HG02588 (cell line): ENCODE results near the gene FCER1G.
A peak's percentile ranks its signal among the peaks of the same experiment; 100 is the strongest.

ENCODE experiments used
- ATAC-seq: cut with Tn5 transposase; IDR thresholded peaks from one replicate; pipeline ENCODE4 v1.9.1; 2021; ENCODE audit warnings: mild to moderate bottlenecking, moderate library complexity; ENCODE audit not compliant: unreplicated experiment

Gene FCER1G

GRCh38 chr1:161215076-161215475 is at the start of gene FCER1G:
FCER1G (plus strand) TSS chr1:161215295; CDS start chr1:161215322, 27 bp downstream.
- no peak for ATAC-seq

DNA sequence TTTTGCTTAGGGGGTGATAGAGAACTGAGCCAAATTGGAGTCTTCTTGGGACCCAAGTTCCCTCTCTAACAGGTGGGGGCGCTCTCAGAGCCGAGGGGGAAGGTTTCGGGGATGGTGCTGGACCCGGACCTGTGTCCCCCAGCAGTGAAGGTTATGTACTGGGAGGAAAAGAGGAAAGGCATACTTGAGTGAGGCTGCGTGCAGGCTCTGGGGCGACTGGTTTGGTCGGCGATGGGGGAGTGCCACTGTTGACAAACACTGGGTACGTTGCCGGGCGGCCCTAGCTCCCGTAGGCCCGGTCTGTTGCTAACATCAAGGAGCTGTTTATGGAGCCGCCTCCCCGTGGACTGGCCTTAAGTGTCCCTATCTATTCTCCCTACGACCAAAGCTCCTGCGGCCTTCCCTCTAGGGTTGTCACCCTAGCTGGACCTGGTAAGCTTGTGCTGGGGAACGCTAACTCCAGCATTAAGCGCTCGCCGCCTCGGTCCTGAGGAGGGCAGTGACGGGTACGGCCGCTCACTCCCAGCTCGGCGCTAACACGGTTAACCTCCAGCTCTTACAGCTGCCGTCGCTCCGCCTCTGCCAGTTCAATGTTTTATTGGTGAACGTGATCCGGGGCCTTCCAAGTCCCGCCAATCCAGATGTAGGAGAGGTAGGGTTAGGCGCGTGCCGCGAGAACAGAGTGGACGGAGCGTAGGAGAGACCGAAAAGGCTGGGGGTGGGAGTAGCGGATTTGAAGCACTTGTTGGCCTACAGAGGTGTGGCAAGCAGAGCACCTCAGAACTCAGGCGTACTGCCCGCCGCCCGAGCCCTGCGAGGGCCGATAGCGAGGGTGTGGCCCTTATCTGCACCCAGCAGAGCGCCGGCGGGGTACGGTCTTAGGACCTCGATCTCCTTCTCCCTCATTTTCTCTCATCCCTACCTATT is 49.1 kb upstream of the FCER1G start, which contains the start of gene PPOX:
Gene PPOX (plus strand): TSS at position 685 of the 927 bp plus-strand sequence. CDS start 422 bp downstream, outside the sequence.
- ATAC-seq: peak; percentile 92

DNA sequence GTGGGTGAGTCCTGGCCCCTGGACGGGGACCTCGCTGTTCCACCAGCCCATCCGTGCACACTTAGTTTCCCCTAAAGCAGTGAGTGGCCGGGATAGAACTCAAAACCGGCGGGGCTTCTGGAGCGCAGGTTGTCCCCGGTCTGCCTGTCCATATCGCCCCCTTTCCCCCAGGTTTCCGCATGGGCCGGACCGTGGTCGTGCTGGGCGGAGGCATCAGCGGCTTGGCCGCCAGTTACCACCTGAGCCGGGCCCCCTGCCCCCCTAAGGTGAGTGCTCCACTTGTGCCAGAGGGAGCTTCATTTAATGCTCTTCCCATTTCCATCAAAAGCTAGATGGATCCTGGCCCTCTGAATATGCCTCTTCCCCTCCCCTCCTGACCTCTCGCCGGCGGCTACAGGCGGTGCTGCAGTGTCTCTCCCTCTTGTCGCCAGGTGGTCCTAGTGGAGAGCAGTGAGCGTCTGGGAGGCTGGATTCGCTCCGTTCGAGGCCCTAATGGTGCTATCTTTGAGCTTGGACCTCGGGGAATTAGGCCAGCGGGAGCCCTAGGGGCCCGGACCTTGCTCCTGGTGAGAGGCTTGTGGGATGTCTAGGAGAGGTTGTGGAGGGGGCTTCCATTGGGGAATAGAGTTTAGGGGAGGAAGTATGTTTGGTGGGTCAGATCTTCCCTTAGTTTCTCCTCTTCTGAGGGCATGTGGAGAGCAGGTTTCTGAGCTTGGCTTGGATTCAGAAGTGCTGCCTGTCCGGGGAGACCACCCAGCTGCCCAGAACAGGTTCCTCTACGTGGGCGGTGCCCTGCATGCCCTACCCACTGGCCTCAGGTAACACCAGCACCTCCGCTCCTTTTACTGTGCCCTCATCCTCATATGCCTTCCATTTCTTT is 48.2 kb upstream of the FCER1G start:
- no peak for ATAC-seq

- ATAC-seq: no peak
Measured at GRCh38 chr1:161168906-161169305, 46.2 kb upstream of the FCER1G start.

DNA sequence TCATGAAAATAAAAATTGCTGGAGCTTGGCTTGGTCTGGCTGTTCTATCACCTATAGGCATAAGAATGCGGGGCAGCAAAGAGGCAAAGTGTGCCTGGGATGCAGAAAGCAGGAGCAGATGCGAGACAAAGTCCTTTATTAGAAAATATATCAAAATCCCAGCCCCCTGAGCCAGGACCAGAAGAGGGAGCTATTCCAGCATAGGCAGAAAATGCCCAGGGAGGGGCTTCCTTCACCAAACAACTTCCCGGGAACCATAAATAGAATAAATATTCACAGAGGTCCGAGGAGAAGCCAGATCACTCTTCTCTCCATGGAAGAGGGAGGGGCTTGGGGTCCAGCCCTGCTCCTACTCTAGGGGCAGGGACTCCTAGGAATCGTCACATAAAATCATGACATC is 43.9 kb upstream of the FCER1G start:
- no peak for ATAC-seq

DNA sequence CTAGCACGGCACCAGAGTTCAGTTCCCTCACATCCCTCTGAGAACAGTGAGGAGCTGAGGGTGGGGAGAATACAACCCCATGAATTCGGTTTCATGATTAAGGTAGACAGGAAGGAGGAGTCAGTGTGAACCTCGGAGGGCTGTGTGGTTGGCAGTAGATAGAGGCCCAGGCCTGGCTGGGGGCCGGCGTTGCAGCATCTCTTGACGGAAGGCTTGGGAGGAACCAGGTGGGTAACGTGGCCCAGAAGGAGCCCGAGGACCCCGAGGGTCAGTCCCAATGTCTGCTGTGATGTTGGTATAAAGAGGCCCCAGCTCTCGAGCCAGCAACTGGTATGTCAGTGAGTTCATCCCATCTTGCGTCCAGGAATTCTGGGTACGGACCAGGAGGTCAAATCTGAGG is 43.4 kb upstream of the FCER1G start:
- no peak for ATAC-seq

DNA sequence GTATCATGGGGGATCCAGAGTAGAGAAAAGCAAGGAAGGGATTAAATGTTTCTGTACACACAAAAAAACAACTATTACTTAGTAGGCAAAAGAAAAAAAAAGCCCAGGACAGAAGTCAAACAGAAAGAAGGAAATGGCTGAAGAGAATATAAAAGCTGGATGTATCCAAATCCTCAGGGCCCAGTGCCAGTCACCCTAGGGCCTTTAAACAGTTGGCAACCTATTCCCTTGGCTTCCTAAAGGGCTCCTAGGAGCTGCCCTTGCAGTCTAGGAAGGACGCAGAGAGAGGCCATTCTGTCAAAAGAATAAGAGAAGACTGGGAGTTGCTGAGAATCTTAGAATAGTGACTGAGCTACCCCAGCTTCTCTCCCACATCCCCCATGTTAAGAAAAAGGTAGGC is 42.7 kb upstream of the FCER1G start:
- no peak for ATAC-seq

DNA sequence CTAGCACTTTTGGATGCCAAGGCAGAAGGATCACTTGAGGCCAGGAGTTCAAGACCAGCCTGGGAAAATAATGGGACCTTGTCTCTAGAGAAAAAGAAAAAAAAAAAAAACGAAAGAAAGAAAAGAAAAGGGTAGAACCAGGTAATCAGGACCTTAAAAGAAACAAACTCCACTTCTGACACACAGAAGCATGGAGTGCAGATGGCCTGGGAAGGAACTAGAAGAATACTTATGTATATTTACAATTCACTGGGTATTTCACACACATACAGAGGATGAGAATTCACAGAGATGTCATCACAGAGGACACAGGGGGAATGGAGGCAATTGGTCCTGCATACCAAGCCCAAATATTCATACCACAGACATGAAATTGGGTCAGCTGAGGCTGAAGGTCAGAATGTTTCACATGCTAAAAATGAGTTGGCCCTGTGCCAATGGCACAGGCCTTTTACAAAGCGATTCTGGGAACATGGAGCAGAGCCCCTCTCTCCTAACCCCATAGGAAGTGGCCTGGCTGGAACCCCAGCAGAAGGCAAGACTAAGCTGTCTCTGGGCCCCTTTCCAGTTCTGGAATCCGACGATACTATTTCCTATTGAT is 42.2 kb upstream of the FCER1G start:
- no peak for ATAC-seq

GRCh38 chr1:161173711-161174110 is 41.4 kb upstream of the FCER1G start:
- ATAC-seq: no peak

DNA sequence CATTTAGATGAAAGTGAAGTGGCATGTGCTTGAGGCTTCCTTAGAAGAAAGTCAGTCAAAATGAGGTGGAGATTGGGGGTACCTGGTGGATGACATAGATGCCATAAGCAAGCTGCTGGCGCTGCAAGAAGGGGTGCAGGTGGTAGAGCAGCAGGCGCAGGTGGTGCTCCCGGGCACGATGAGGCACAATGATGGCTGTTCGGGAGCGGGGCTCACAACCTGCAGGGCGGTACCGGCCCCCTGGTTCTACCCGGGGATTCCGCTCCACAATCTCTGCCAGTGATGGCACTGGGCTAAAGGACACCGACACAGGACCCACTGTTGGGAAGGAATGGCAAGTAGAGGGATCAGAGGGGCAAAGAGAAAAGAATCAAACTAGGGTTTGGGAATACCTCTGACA is 40.2 kb upstream of the FCER1G start:
- ATAC-seq: no peak

DNA sequence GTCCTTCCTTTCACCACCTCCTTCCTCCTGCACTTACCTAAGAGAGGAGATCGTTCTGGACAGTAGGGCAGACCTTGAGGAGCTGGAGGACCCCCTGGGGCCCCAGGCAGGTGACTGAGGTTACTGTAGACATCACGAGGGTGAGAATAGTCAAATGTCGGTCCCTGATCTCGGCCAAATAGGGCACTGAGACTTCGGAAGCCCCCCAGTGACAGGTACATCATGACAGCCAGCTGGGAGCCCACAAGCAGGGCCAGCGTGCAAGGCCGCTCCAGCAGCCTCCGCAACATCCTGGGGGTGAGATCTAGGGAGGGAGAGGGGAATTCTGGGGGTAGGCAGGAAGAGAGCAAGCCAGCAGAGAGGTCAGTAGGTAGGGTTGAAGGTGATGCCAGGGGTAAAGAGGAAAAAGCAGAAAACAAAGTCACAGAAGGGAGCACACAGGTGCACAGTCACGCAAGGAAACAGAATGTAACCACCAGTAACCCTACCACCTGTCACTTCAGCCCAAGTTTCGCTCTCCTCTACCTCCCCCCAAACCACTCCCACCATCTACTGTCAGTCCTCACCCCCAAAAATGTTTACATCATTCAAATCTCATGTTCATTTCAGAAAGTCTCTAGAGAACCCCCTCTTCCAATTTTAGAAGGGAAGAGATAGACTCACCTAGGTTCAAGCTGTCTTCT is 39.2 kb upstream of the FCER1G start:
- ATAC-seq: no peak

- no peak for ATAC-seq
Measured at GRCh38 chr1:161176468-161177111, 38.5 kb upstream of the FCER1G start.

- ATAC-seq: peak; percentile 87
Measured at GRCh38 chr1:161177112-161177935, 37.8 kb upstream of the FCER1G start, which contains the start of gene B4GALT3. B4GALT3 (minus strand) TSS chr1:161177507; CDS start chr1:161176060, 1,447 bp downstream.

- no peak for ATAC-seq
Measured at GRCh38 chr1:161177936-161178244, 37.2 kb upstream of the FCER1G start.

GRCh38 chr1:161179698-161180097 is 35.4 kb upstream of the FCER1G start:
- no peak for ATAC-seq

DNA sequence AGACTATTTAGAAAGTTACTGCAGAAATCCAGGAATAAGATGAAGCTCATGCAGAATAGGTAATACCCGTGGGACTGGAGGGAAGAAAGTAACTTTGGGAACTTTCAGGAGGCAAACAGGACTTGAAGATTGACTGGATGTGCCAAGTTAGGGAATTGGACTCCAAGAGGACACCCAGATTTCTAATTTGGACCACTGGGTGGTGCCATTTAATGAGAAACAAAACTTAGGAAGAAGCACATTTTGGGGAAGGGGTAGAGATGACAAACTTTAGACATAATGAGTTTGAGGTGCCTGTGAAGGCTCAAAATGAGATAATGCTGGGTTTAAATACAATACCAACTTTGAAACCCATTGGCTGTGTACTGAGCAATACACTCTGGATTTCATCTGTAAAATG is 34.5 kb upstream of the FCER1G start:
- no peak for ATAC-seq

DNA sequence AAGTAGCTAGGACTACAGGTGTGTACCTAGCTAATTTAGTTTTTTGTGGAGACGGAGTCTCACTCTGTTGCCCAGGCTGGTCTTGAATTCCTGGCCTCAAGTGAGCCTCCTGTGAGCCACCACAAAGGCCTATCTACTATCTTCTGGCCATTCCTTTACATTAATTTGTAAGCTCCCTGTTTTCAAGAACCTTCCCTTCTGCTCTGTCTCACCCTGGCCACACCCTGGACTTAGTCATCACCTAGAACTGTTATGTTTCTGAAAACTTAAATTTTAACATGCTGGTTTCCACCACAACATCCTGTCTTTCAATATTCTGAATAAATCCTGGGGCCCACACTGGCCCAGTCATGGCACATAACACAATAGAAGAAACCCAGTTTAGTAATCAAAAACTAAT is 32.9 kb upstream of the FCER1G start:
- peak; percentile 37 for ATAC-seq

DNA sequence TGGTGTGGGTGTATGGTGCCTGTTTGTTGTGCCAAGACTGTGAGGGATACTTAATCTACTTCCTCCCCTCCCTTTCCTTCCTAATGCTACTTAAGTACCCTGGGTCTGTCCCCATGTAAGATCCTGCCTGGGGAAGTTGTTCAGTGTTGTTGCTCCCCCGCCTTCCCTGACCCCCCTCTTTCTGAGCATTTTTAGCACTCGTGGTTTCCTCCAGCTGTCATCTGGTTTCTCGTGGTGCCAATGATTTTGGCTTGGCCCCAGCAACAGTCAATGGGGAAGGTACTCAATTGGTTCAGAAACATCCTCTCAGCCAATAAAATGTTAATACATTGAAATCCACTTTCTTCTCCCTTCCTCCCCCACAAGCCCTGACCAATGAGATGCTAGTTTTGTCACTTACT is 29.8 kb upstream of the FCER1G start:
- peak; percentile 59 for ATAC-seq

- ATAC-seq: peak; percentile 28
Measured at GRCh38 chr1:161185732-161186311, 29.3 kb upstream of the FCER1G start.
